MCF 10A (cell line): ENCODE data around the gene PTPN4. TPM values are rescaled to one million over a fixed set of nuclear protein-coding genes. Genes with fewer than 3 reads are reported as not detected.

Experiments
- BruUV-seq: library from RNA; stranded (reverse); fragments of 400-500 nt; replicated peaks from 2 replicates; lab custom pipeline; 2021; lab: Mats Ljungman, UMichigan
- CTCF ChIA-PET: fragments of 300-600 bp; sonication (Branson Sonifier 250); formaldehyde crosslinking; extraction: SDS; loops from one replicate; lab custom pipeline; 2021; ENCODE audit warnings: antibody characterized with exemption, inconsistent platforms; lab: Yijun Ruan, JAX
- POLR2A ChIA-PET: fragments of 300-600, 350-650 bp; sonication (Branson Sonifier 250); formaldehyde crosslinking; extraction: SDS; loops from one replicate; lab custom pipeline; 2020; ENCODE audit warnings: antibody characterized with exemption, inconsistent platforms; lab: Yijun Ruan, JAX
- DNase-seq: peaks from one replicate; pipeline ENCODE4 v3.0.0-alpha.2; 2018; ENCODE audit not compliant: unreplicated experiment
- H3K27ac Mint-ChIP-seq: one replicate; pipeline ENCODE4 v1.8.0; 2022; ENCODE audit warnings: mild to moderate bottlenecking, low read depth, mixed read lengths; ENCODE audit not compliant: unreplicated experiment
- H3K27me3 Mint-ChIP-seq: one replicate; pipeline ENCODE4 v1.8.0; 2022; ENCODE audit warnings: mixed read lengths; ENCODE audit not compliant: insufficient read depth, unreplicated experiment
- H3K36me3 Mint-ChIP-seq: one replicate; pipeline ENCODE4 v1.8.0; 2022; ENCODE audit warnings: mild to moderate bottlenecking, moderate library complexity, mixed read lengths; ENCODE audit not compliant: insufficient read depth, unreplicated experiment
- H3K4me1 Mint-ChIP-seq: one replicate; pipeline ENCODE4 v1.8.0; 2022; ENCODE audit warnings: mixed read lengths; ENCODE audit not compliant: insufficient read depth, unreplicated experiment
- H3K4me3 Mint-ChIP-seq: one replicate; pipeline ENCODE4 v1.8.0; 2022; ENCODE audit warnings: mild to moderate bottlenecking, moderate library complexity, mixed read lengths; ENCODE audit not compliant: unreplicated experiment
- H3K9me3 Mint-ChIP-seq: one replicate; pipeline ENCODE4 v1.8.0; 2022; ENCODE audit warnings: mixed read lengths; ENCODE audit not compliant: unreplicated experiment
- CTCF ChIP-seq: fragments of 200-600 bp; IDR thresholded peaks from one replicate; pipeline ENCODE4 v1.8.0; 2022; ENCODE audit warnings: antibody characterized with exemption, mild to moderate bottlenecking; ENCODE audit not compliant: unreplicated experiment
- intact Hi-C: fragments of 100-400 bp; cut with micrococcal nuclease; formaldehyde crosslinking; loops from 2 replicates; pipeline ENCODE4 v1.14.1; 2022
- total RNA-seq: library from RNA; stranded (reverse); gene quantifications from 2 replicates; pipeline ENCODE4 v1.2.3, GENCODE V29; 2022

PTPN4 gene
- total RNA-seq, 1 experiment from 2014 or later = 21.1 TPM

- no peak for TF ChIP-seq CTCF
- peaks cover under 1% of the 10 kb centered on the region for H3K36me3 Mint-ChIP-seq
- peak; percentile 96 for DNase-seq
- BruUV-seq = no TSS peak
- H3K9me3 Mint-ChIP-seq = no peaks in the 10 kb centered on the region
- H3K27me3 Mint-ChIP-seq = no peaks in the 10 kb centered on the region
- peak within 1 kb of the TSS; percentile 66 for H3K4me3 Mint-ChIP-seq
- H3K27ac Mint-ChIP-seq = peak within 1 kb of the TSS; percentile 54
- intact Hi-C loops = loop anchor here (1.0 to 5.0 kb wide), 3 partner anchors 94 to 311 kb away; no protein-coding TSS in a partner anchor
- peaks cover 26% of the 10 kb centered on the region for H3K4me1 Mint-ChIP-seq
- ChIA-PET POLR2A (interaction anchor here (0.5 to 2.4 kb wide), 18 partner anchors 9 to 527 kb away, joined by 3 to 14 read pairs (median 4); no protein-coding TSS in a partner anchor), CTCF (interaction anchor here (1.1 kb wide), 1 partner anchor 17 kb away, joined by 4 read pairs; no protein-coding TSS in a partner anchor)
Observed at GRCh38 chr2:120012771-120013596, 253.3 kb downstream of the PTPN4 start, which contains the start of gene EPB41L5. TSS of gene EPB41L5 (plus strand) at chr2:120013077. CDS start at chr2:120019085, 6,008 bp downstream.

- TSS peak; percentile 71 for BruUV-seq
- POLR2A ChIA-PET = interaction anchor here (1.0 to 2.4 kb wide), 7 partner anchors 10 to 527 kb away, joined by 3 to 11 read pairs (median 5); no protein-coding TSS in a partner anchor
- Mint-ChIP-seq H3K4me3 (peak overlapping the region; percentile 66), H3K36me3 (no peaks in the 10 kb centered on the region), H3K9me3 (no peaks in the 10 kb centered on the region), H3K27ac (peak overlapping the region; percentile 54), H3K27me3 (no peaks in the 10 kb centered on the region), H3K4me1 (peaks cover 26% of the 10 kb centered on the region)
- CTCF ChIA-PET = interaction anchor here (0.6 kb wide), 1 partner anchor 12 kb away, joined by 3 read pairs; no protein-coding TSS in a partner anchor
- no peak for TF ChIP-seq CTCF
- intact Hi-C loops = loop anchor here (1.0 to 5.0 kb wide), 3 partner anchors 94 to 311 kb away; no protein-coding TSS in a partner anchor
- DNase-seq = peak; percentile 62
Observed at GRCh38 chr2:120013597-120014223, 254.0 kb downstream of the PTPN4 start.

GRCh38 chr2:120014226-120014980 is 254.7 kb downstream of the PTPN4 start:
- CTCF ChIA-PET = interaction anchor here (0.6 to 1.0 kb wide), 2 partner anchors 11 to 161 kb away, joined by 3 read pairs; no protein-coding TSS in a partner anchor
- no peak for DNase-seq
- peak overlapping the region; percentile 66 for H3K4me3 Mint-ChIP-seq

More at GRCh38 chr2:120014226-120014980, 254.7 kb downstream of the PTPN4 start:
- H3K27me3 Mint-ChIP-seq = no peaks in the 10 kb centered on the region
- H3K27ac Mint-ChIP-seq = no peak overlapping the region
- H3K36me3 Mint-ChIP-seq = no peaks in the 10 kb centered on the region
- POLR2A ChIA-PET = interaction anchor here (0.6 to 2.4 kb wide), 7 partner anchors 9 to 253 kb away, joined by 3 to 11 read pairs (median 3); no protein-coding TSS in a partner anchor
- peaks cover 31% of the 10 kb centered on the region for H3K4me1 Mint-ChIP-seq
- no peak for TF ChIP-seq CTCF
- H3K9me3 Mint-ChIP-seq = no peaks in the 10 kb centered on the region
- intact Hi-C loops = loop anchor here (5.0 kb wide), 1 partner anchor 93 kb away; no protein-coding TSS in a partner anchor
- BruUV-seq = no TSS peak
